HG02970 (cell line): Measurements from ENCODE around the gene TRAPPC3L.
"Not testable (repeated sequence)": the region's sequence is repeated elsewhere in the genome, so short reads cannot be mapped to it uniquely, and the experiment has no call there.

Source experiments
- ATAC-seq: cut with Tn5 transposase; IDR thresholded peaks from one replicate; pipeline ENCODE4 v1.9.1; 2021; ENCODE audit warnings: mild to moderate bottlenecking, moderate library complexity, moderate number of reproducible peaks; ENCODE audit not compliant: unreplicated experiment, low FRiP score

Gene TRAPPC3L

DNA sequence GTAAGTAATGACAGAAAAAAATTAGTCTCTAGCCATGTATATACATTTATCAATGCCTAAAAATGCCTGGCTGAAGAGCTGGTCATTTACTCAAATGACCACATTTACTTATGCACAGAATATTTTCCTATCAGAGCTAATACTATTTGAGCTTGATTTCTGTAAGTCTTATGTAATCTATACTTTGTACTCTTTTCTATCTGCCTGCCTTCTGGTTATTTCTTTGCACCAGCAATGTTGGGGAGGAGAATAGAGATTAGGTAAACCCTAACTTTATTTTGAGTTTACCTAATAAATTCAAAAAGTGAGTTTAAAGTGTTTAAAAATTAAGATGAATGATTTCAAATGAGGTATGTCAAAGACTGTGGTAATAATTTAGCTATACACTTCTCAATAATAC lies 30.3 kb downstream of the TRAPPC3L start:
- ATAC-seq, result no peak

DNA sequence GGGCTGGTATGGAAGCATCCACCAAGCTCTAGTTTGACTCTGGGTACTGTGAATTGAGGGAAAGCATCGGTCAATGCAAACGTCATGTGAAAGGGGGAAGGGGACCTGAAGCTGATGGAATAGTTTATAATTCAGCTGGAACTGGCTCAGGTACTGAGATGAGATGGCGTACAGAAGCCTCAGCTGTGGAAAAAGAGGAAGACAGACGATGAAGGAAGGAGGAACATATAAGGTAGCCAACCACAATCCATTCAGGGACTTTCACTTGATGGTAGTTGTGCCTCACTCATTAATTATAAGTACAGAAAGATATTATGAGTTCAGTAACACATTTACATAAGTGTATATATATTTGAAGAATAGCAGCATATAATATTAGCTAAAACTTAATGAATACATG lies 31.4 kb downstream of the TRAPPC3L start:
- ATAC-seq, result no peak

DNA sequence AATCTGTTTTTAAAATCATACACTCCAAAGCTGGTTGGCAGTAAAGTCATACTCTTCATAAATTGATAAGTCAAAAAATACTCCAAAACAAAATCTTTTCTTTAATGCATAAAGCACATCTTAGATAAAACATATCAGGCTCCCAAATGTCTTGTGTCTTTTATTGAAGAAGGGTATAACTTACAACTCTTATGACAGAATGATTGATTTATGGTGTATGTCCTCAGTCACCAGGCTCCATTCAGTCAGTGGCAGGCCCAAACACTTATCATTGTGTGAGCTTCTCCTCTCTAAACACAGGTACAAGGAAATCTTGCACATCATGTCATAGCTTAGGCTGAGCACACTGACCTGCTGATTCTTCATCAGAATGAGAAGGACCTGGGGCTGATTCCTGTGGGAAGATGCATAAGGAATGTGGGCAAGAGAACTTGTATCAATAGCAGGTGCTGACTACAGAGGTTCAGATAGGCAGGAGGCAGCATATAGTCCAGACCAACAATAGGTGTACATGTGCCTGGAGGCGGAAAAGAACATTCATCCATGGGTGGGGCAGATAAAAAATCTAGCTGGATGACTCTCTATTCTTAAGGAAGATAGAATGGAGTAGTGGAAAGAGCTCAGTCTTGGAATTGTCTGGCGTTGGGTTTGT lies 32.1 kb downstream of the TRAPPC3L start:
- no peak for ATAC-seq

DNA sequence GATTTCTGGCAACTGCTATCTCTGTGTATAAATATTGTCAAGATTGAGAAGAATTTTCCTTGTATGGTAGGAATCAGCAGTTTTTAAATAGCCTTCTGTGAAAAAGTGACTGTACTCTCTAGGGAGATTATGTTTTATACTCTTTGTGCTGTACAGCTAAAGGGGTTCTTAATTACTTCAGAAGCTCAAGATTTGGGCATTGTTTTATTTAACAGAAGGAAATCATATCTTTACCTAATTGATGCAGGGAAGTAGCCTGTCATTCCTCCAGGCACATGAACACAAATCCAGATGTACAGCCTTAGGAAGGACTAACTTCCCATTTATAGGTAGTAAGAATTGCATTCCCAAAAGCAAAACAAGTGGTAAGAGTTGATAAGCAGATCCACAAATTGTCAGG lies 32.8 kb downstream of the TRAPPC3L start:
- no peak for ATAC-seq

DNA sequence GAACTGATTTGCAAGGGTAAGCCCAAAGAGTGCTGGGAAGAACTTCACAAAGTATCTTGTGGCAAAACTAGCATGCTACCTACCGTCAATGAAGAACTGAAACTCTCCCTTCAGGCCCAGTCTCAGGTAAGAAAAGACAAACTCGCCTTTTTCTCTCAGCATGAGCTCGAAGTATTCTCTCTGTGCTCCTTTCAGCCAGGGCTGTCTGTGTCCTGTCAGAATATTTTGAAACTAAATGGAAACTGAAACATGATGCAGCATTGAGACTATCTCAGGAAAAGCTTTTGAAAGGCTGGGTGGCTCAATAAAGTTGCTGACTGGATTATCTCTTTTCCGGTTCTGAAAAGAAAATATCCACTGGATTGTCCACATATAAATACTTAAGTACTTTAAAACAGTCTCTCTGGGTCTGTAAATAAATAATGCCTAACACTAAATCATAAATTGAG lies 33.3 kb downstream of the TRAPPC3L start:
- no peak for ATAC-seq

DNA sequence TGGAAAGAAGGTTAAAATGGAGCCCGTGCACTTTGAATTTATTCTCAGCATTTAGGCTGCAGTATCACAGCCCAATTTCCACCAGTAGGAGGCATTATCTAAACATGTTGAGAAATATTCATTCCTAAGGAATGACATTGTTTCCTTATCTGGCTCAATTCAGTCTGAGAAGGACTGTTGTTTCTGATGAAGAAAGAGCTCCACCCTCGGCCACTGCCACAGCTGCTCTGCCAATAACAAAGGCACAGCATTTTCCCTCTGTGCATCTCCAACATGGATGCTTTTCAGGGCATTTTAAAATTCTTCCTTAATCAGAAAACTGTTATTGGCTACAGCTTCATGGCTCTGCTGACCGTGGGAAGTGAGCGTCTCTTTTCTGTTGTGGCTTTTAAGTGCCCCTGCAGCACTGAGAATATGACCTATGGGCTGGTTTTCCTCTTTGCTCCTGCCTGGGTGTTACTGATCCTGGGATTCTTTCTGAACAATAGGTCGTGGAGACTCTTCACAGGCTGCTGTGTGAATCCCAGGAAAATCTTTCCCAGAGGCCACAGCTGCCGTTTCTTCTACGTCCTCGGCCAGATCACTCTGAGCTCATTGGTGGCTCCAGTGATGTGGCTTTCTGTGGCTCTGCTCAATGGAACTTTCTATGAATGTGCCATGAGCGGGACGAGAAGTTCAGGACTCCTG lies 33.9 kb downstream of the TRAPPC3L start, which contains the start of gene CALHM5:
Gene CALHM5 (plus strand): TSS at position 216 of the 687 bp plus-strand sequence. CDS start 58 bp downstream, at position 274.
- no peak for ATAC-seq

DNA sequence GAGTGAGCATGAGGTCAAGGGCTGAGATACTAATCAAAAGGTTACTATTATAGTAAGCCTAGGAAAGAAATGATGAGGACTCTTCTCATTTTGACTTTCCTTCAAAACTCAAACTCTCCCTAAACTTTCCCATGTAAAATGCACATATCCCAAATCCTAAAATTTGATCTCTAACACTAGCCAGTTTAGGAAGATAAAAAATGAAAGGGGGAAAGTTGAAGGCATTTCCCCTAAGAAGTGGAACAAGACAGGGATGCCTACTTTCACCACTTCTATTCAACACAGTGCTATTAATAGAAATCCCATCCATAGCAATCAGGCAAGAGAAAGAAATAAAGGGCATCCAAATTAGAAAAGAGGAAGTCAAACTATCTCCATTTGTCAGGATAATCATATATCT lies 37.0 kb downstream of the TRAPPC3L start:
- no peak for ATAC-seq

DNA sequence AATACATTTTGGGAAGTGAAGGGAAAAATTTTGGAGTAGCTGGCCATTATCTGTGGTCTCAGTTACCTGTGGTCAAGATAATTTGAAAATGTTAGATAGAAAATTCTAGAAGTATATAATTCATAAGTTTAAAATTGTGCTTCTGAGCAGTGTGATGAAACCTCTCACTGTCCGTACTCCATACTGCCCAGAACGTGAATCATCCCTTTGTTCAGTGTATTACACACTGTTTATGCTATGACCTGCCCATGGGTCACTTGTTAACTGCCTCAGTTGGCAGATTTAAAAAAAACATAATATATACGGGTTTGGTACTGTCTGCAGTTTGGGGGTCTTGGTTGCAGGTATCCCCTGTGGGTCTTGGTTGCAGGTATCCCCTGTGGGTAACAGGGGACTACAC lies 38.2 kb downstream of the TRAPPC3L start:
- ATAC-seq, result no peak

DNA sequence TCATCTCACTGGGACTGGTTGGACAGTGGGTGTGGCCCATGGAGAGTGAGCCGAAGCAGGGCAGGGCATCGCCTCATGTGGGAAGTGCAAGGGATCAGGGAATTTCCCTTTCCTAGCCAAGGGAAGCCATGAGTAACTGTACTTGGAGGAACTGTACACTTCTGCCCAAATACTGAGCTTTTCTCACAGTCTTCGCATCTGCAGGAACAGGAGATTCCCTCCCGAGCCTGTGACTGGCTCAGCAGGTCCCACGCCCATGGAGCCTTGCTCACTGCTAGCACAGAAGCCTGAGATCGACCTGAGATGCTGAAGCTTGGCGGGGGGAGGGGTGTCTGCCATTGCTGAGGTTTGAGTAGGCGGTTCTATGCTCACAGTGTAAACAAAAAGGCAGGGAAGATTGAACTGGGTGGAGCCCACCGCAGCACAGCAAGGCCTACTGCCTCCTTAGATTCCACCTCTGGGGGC lies 44.5 kb downstream of the TRAPPC3L start:
- no peak for ATAC-seq

DNA sequence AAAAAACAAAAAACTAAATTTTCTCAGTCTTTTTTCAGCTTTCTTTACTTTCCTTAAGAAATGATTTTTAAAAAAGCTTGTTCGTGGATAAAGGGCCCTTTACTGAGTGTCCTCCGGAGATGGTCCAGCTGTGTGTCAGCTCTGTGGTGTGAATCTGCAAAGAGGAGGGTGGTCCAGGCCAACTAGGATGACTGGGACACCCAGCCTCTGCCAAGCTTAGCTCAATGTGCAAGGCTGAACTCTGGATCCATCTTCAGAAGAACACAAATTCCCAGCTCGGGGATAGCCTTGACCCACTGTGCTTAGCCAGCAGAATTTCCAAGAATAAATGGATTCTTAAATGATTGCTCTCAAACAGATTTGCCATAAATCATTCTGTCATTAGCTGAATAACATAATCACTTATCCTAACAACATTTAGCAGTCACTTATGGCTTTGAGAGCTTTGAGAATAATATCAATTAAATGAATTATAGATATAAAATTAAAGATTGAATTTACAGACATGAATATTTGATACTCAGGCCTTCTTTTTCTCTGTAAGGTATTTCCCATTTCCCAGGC lies 48.3 kb downstream of the TRAPPC3L start:
- no peak for ATAC-seq

DNA sequence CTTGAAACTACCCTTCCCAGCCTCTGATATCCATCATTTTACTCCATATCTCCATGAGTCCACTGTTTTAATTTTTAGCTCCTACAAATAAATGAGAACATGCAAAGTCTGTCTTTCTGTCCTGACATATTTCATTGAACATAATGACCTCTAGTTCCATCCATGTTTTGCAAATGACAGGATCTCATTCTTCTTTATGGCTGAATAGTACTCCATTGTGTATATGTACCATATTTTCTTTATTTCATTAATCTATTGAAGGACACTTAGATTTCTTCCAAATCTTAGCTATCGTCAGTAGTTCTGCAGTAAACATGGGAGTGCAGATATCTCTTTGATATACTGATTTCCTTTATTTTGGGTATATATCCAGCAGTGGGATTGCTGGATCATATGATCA lies 50.3 kb downstream of the TRAPPC3L start:
- ATAC-seq, result not testable (repeated sequence)

DNA sequence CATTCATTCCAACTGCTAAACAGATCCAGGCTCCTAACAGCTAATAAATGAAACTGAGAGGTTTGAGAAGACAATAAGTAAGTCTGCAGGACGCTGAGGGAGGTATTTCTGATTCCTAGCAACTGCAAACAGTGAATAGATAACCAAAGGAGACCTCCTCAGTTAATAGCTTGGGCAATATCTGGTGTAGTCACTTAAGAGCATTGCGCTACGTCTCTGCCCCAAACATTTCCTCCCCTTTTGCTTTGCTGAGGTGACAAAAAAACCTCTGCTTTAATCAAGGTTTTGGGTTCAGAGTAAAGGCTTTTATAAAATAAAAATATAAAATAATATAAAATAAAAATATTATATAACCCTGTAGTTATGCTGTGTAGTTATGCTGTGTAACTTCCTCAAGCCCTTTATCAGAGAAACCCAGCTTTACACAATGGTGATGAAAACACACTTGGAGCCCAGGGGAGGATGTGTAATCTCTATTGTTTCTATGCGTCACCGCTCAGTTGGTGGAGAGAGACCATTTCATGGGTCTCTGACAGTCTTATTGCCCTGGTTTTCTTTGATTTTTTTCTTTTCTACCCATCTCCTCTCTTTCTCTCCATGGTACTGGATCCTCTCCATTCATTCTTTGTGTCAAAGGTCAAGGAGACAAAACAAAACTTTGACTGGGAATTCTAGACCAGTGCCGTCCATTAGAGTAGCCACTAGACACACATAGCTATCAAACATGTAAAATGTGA lies 53.0 kb downstream of the TRAPPC3L start:
- no peak for ATAC-seq

DNA sequence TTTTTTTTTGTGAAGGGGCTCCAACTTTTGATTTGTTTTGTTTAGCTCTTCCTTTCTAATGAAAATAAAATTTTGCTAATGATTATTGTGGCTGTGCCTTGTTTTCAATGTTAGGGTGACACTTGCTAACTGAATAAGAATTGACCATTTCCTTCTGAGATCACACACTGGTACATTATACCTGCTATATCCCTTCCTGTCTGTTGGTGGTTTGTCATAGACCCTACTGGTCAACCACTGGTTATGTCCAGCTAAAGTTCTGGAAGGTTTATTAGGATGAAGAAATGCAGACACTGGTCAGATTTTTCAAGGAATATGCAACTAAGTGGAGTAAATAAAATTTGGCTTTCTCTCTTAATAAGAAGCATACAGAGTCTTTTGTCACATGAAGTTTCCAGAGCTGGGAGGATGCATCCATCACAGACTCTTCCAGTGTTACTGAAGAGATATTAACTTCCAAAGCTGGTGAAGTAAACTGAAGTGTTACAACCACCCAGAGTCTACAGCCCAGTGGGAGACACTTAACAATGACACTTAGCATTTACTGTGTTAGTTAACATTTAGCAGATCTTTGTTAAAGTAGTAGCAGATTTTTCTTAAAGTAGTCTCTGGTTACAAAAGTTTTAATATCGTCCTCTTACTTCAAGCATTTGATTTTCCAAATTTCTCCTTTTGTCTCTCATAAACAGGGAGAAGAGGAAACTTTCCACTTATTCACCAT lies 53.7 kb downstream of the TRAPPC3L start:
- ATAC-seq, result no peak

DNA sequence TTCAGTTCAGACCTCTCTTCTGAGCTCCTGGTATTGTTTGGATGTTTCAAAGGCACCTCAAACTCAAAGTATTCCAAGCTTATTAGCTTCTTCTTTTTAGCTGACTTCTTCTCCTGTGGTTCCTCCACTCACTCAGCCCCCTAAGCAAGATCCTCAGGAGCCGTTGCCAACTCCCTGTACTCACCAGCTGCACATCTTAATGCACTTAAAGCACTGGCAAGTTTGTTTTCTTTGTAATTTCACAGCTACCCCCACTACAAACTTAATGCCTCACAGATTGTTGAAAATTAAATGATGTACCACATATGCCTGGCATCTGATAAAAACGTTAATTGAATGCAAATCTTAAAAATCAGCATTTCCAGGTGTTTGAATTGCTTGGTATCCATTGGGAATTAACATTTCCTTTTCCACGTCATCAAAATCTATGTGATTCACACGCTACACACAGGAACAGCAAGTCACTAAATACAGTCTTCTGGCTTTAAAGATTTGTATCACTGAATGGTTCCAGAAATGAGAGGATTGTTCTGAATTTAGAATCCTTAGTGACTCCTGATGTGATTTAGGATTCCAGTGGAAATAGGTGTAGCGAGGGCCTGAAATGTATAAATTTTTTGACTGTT lies 59.8 kb downstream of the TRAPPC3L start:
- no peak for ATAC-seq

DNA sequence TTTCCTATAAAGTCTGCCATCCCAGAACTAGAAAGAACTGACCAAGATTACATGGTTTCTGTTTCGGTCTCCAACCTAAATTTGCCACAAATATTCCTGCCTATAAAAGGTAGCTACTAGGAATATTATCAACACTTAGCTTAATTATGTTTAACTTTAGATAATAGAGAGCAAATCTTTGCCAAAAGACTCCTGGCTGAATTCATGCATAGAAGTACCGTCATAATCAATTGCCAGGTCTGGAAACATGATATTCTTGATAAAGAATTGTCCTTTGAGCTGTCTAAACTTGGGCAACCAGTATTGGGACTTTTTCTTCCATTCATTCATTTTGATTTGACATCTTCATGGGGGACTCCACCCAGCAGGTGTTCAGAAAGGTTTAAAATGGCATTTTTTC lies 61.9 kb downstream of the TRAPPC3L start:
- ATAC-seq, result no peak

DNA sequence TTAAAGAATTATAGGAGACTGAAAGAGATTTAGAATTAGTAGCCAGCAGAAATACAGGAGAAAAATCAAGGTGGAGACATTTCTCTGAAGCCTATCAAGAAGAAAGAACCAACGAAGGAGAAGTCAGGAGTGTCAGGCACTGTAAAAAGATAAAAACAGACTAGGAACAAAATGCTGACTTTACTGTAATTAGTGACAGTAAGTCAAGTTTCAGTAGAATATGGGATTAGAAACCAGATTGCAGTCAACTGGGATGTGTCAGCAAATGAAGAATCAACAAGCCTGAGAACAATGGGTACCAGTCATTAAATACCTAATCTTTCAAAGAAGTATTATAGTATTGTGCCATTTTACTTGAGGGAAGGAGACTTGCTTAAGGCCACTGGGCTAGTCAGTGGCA lies 62.7 kb downstream of the TRAPPC3L start:
- no peak for ATAC-seq

DNA sequence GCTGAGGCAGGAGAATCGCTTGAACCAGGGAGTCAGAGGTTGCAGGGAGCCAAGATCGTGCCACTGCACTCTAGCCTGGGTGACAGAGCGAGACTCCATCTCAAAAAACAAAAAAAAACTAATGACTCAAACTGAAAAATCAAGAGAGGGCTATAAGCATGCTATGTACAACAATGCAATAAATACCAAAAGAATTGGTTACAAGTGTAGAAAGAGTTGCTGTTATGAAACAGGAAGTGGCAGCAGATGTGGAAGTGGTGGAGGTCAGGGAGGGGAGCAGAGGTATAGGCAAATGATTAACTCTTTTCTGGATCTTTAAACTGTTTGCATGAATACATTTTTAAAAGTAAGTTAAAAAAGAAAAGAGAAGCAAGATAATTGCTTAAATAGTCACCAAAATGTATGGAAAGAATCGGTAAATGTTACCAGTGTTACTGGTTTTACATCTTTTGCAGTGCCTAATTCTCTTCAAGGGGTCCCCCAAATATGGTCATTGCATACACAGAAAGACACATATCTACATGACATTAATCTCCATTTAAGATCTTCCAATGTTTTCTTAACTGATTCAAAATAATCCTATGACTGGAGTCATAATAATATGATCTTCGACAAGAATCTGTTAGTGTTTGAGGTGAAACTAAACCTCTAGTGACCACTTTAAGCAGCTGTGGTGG lies 69.3 kb downstream of the TRAPPC3L start:
- peak; percentile 100 for ATAC-seq

DNA sequence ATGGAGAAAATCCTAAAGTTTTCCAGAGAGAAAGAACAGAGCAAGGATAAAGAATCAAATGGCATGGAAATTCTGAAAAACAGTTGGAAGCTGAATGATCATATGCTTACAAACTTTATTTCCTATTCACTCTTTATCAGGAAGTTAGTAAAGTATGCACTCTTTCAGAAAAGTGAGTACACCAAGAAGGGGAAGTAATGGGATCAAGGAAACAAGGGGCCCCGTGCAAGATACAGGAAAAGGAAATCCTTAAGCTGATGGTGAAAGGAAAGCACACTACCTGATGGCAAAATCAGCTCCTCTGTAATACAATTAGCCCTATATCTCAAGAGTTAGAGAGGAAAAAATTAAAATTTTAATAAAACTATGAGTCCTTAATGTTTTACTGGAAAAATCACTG lies 70.3 kb downstream of the TRAPPC3L start:
- no peak for ATAC-seq

DNA sequence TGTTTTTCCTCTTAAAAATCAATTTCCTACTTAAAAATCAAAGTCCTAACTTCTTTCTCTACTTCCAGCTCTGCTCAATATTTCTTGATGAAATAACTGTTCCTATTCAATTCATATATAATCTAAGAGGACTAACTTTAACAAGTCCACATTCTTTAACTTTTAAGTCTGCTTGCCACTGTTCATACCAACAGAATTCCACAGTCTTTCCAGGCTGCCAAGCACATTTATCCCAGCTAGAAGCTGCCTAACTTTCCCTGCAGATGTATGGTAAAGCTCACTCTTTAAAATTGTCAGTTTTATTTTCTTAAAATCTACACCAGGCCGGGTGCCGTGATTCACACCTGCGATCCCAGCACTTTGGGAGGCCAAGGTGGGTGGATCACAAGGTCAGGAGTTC lies 72.8 kb downstream of the TRAPPC3L start:
- no peak for ATAC-seq
